ENCODE data around the gene PPP6R2.

The PPP6R2 gene

GRCh38 chr22:50456026-50456425, 112.9 kb downstream of the PPP6R2 start:
- Histone ChIP-seq H3K27me3 (ENCODE audit: control insufficient read depth, low read length) (no peaks in the 10 kb centered on the region), H4K20me1 (ENCODE audit: control insufficient read depth, insufficient read depth, low read depth, low read length) (no peaks in the 10 kb centered on the region), H3F3A (ENCODE audit: control insufficient read depth, insufficient read depth) (peaks cover 17% of the 10 kb centered on the region), H3K4me1 (ENCODE audit: control insufficient read depth, low read length) (peaks cover 25% of the 10 kb centered on the region), H3K4me3 (ENCODE audit: low read length) (no peak overlapping the region), H3K27ac (ENCODE audit: low read depth, low read length) (no peak overlapping the region), H3K36me3 (ENCODE audit: control insufficient read depth, low read length) (peaks cover 93% of the 10 kb centered on the region), H3K79me2 (ENCODE audit: control insufficient read depth, low read length) (peaks cover 13% of the 10 kb centered on the region), H3K9me3 (ENCODE audit: control insufficient read depth, insufficient read depth, low read length) (no peaks in the 10 kb centered on the region), H3K4me2 (ENCODE audit: low read length) (no peak overlapping the region), H3K9me2 (replicated peaks; ENCODE audit: control insufficient read depth, low read length) (no peaks in the 10 kb centered on the region)
- no peak for TF ChIP-seq EZH2phosphoT487 (IDR thresholded peaks at IDR 0.05; ENCODE audit: borderline replicate concordance, low read length)
- no peak for TF ChIP-seq CTCF (IDR thresholded peaks at IDR 0.05; ENCODE audit: low read depth, low read length, poor library complexity, severe bottlenecking)

DNA sequence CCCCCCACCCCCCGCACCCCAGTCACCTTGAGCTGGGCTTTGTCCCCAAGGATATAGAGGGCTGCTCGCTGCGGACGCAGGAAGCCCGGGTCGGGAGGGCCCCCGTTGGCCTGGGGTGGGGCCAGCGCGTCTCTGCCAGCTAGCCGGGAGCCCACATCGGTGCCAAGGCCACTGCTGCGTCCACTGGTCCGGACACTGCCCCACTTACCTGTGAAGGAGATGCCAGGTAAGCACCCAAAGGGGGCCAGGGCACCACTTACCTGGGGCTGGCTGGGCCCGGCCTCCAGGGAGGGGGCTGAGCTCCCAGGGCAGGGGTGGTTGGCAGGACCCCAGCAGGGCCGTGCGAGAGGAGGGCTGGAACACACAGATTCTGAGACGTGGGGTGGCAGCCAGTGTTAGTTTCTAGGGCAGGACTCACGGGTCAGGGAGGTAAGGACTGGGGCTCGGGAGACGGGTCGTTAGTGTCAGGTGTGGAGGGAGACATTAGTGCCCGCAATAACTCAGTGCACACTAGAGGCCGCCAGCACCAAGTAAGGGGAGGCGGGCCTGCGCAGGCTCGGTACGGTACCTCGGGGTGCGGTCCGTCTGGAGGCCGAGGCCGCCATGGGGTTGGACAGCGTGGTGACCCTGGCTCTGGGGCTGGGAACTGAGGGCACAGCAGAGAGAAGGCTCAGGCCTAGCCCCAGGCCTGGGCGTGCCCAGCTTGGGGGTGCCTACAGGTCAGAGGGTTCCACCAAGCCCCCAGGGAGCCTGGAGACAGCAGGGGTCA, 113.5 kb downstream of the PPP6R2 start:
- peaks cover 19% of the 10 kb centered on the region for H3K4me1 ChIP-seq (ENCODE audit: control insufficient read depth, low read length)
- H3K4me2 ChIP-seq (ENCODE audit: low read length), result no peak overlapping the region
- no peak overlapping the region for H3K4me3 ChIP-seq (ENCODE audit: low read length)
- peaks cover 9% of the 10 kb centered on the region for H3K79me2 ChIP-seq (ENCODE audit: control insufficient read depth, low read length)
- H3F3A ChIP-seq (ENCODE audit: control insufficient read depth, insufficient read depth), result peaks cover 12% of the 10 kb centered on the region
- H3K9me2 ChIP-seq (replicated peaks; ENCODE audit: control insufficient read depth, low read length), result no peaks in the 10 kb centered on the region
- no peak overlapping the region for H3K27ac ChIP-seq (ENCODE audit: low read depth, low read length)
- no peaks in the 10 kb centered on the region for H3K9me3 ChIP-seq (ENCODE audit: control insufficient read depth, insufficient read depth, low read length)
- H4K20me1 ChIP-seq (ENCODE audit: control insufficient read depth, insufficient read depth, low read depth, low read length), result no peaks in the 10 kb centered on the region
- no peaks in the 10 kb centered on the region for H3K27me3 ChIP-seq (ENCODE audit: control insufficient read depth, low read length)
- TF ChIP-seq CTCF (IDR thresholded peaks at IDR 0.05; ENCODE audit: low read depth, low read length, poor library complexity, severe bottlenecking) (peak; percentile 68), EZH2phosphoT487 (IDR thresholded peaks at IDR 0.05; ENCODE audit: borderline replicate concordance, low read length) (no peak)
- H3K36me3 ChIP-seq (ENCODE audit: control insufficient read depth, low read length), result peaks cover 93% of the 10 kb centered on the region

- H3K9me3 ChIP-seq (ENCODE audit: control insufficient read depth, insufficient read depth, low read length), result no peaks in the 10 kb centered on the region
- H3K27ac ChIP-seq (ENCODE audit: low read depth, low read length), result no peak overlapping the region
- H3K79me2 ChIP-seq (ENCODE audit: control insufficient read depth, low read length), result peaks cover 6% of the 10 kb centered on the region
- peaks cover 95% of the 10 kb centered on the region for H3K36me3 ChIP-seq (ENCODE audit: control insufficient read depth, low read length)
- H3K9me2 ChIP-seq (replicated peaks; ENCODE audit: control insufficient read depth, low read length), result no peaks in the 10 kb centered on the region
- H3F3A ChIP-seq (ENCODE audit: control insufficient read depth, insufficient read depth), result no peaks in the 10 kb centered on the region
- no peak overlapping the region for H3K4me3 ChIP-seq (ENCODE audit: low read length)
- H3K4me1 ChIP-seq (ENCODE audit: control insufficient read depth, low read length), result peaks cover 3% of the 10 kb centered on the region; the same call in 1 of the 2 replicates
- TF ChIP-seq EZH2phosphoT487 (IDR thresholded peaks at IDR 0.05; ENCODE audit: borderline replicate concordance, low read length), result no peak
- no peak for TF ChIP-seq CTCF (IDR thresholded peaks at IDR 0.05; ENCODE audit: low read depth, low read length, poor library complexity, severe bottlenecking)
- no peaks in the 10 kb centered on the region for H3K27me3 ChIP-seq (ENCODE audit: control insufficient read depth, low read length)
- H4K20me1 ChIP-seq (ENCODE audit: control insufficient read depth, insufficient read depth, low read depth, low read length), result no peaks in the 10 kb centered on the region
- H3K4me2 ChIP-seq (ENCODE audit: low read length), result no peak overlapping the region
Measured at GRCh38 chr22:50459016-50459415, 115.9 kb downstream of the PPP6R2 start.

All from DOHH2 (cell line).